Heart left ventricle (tissue), 16 donors: ENCODE results near the gene PIGV. TPM values are rescaled to one million over a fixed set of nuclear protein-coding genes. Genes with fewer than 3 reads are reported as not detected.
A peak's percentile ranks its signal among the peaks of the same experiment; 100 is the strongest.

ENCODE experiments used
- ATAC-seq, 4 donors: fragments of 200-7000 bp; cut with Tn5 transposase; one replicate each; pipeline ENCODE4 v1.9.1; 2020 to 2022; ENCODE audit warnings: moderate library complexity in 4 of 4, mild to moderate bottlenecking in 3 of 4, moderate number of reproducible peaks in 1 of 4
- DNase-seq, 5 donors: peaks; one replicate each; pipeline ENCODE4 v3.0.0-alpha.2; 2020
- H3K27ac ChIP-seq, 12 donors: fragments of 200-600 bp; sonication (generic) in 4 of 12; one replicate each; pipeline versions ENCODE4 v1.5.0 to v1.8.0; 2016 to 2022; ENCODE audit warnings: mild to moderate bottlenecking in 2 of 12
- H3K27me3 ChIP-seq, 9 donors: fragments of 200-600 bp; sonication (generic) in 2 of 9; one replicate each; pipeline versions ENCODE4 v1.5.1 to v1.8.0; 2016 to 2022; ENCODE audit warnings: mild to moderate bottlenecking in 3 of 9
- H3K36me3 ChIP-seq, 9 donors: fragments of 200-600 bp; sonication (generic) in 2 of 9; one replicate each; pipeline versions ENCODE4 v1.5.0 to v1.8.0; 2018 to 2022; ENCODE audit warnings: mild to moderate bottlenecking in 2 of 9
- H3K4me1 ChIP-seq, 12 donors: fragments of 200-600 bp; sonication (generic) in 4 of 12; one replicate each; pipeline versions ENCODE4 v1.5.0 to v1.8.0; 2016 to 2022; ENCODE audit warnings: mild to moderate bottlenecking in 3 of 12
- H3K4me3 ChIP-seq, 12 donors: fragments of 200-600 bp; sonication (generic) in 4 of 12; one replicate each; pipeline versions ENCODE4 v1.5.0 to v1.8.0; 2017 to 2022; ENCODE audit warnings: mild to moderate bottlenecking in 9 of 12, moderate library complexity in 4 of 12
- H3K9me3 ChIP-seq, 12 donors: fragments of 200-600 bp; sonication (generic) in 4 of 12; one replicate each; pipeline versions ENCODE4 v1.5.0 to v1.8.0; 2016 to 2022; ENCODE audit warnings: mild to moderate bottlenecking in 1 of 12
- CTCF ChIP-seq, 12 donors: fragments of 200-600 bp; sonication (generic) in 4 of 12; IDR thresholded peaks; one replicate each; pipeline versions ENCODE4 v1.5.0 to v1.8.0; 2018 to 2022; ENCODE audit warnings: antibody characterized with exemption in 12 of 12, mild to moderate bottlenecking in 5 of 12
- POLR2A ChIP-seq, 2 donors: fragments of 450-650 bp; IDR thresholded peaks; one replicate each; pipeline ENCODE4 v1.6.1; 2017; ENCODE audit warnings: antibody characterized with exemption in 2 of 2, mild to moderate bottlenecking in 2 of 2, moderate library complexity in 2 of 2
- WGBS, 4 donors: extraction: QIAGEN DNeasy Blood & Tissue Kit in 2 of 4; methylation state at CpG; one replicate each; pipeline versions ENCODE4 v1.1.5 to v1.1.7; 2013 to 2018; 5-methylcytosine and 5-hydroxymethylcytosine counted together
- intact Hi-C, 10 donors: fragments of 100-400 bp; cut with DNase I; formaldehyde crosslinking; loops; one replicate each; pipeline versions ENCODE4 v1.11.1 to v1.14.2; 2022
- polyA plus RNA-seq, 2 donors: library from polyadenylated mRNA; stranded (reverse); fragments of 200-250 nt; gene quantifications; one replicate each; pipeline ENCODE4 v1.2.3, GENCODE V29; 2013
- total RNA-seq, 9 donors: library from RNA; depleted of rRNA in 2 of 9; stranded (reverse); fragments of >200 nt in 2 of 9; fragmentation: NEBNext Ultra II Directional in 3 of 9; extraction: Animal tissue kit (Norgen Biotek cat#: 25700) in 3 of 9; gene quantifications; one replicate each; pipeline versions ENCODE4 v1.1.0 to v1.2.4, GENCODE V29; 2016 to 2023
- donor health status: ischemic (EF 13 %, LVEDD 7.1; RV severe dilation, severe dysfunction).
- donor health status: healthy with polysubstance abuse.
- donor health status: DM: no; HTN: yes; CAD: no.
- donor health status: DM: no; HTN: no; CAD: no.
- donor health status: ischemic (EF 25% LVEDD 6.9; RV normal size, moderate dysfunction).
- donor health status: ischemic (EF 25% LVEDD 5.7; RV mildly dilated, moderate dysfunction).
- donor health status: healthy.
- donor health status: DM: yes; HTN: yes; CAD: no.
- donor health status: ischemic (EF 35%, LVEDD 5.7; RV mildly dilated, moderate dysfunction).
- donor health status: nonischemic (EF 11% LVEDD 7.7; RV severe dilation, severe dysfunction).
- donor health status: DM: yes; HTN: yes; CAD: no.
- donor health status: PGD.
- donor health status: ischemic (EF 29% LVEDD 5.4; RV normal size, mild dysfunction).
- donor health status: nonischemic (EF 23%, LVEDD 6.1; RV moderate dilation, normal function).

The PIGV gene
- total and polyA plus RNA-seq, 11 donors, result 2.7 to 8.8 (median 5.3) TPM

GRCh38 chr1:26787381-26787705 is 407 bp upstream of the PIGV start:
- DNase-seq (no peak), ATAC-seq (peak in 3 of 4 donors; percentile 5 to 18 (median 8))
- peak overlapping the region; percentile 96 to 100 (median 99) for H3K27ac ChIP-seq
- intact Hi-C loops, result loop anchor here in 6 of 10 donors (1.0 to 5.0 kb wide), 7 partner anchors 35 to 286 kb away; partner anchors contain the start of gene ARID1A (in 1 of the 6)
- WGBS, 4 donors, result 0 to 6% (median 1%) methylated on average over 11 of the region's 11 CpGs
- peaks cover 0 to 13% (median 0%) of the 10 kb centered on the region in 9 donors for H3K36me3 ChIP-seq
- no peaks in the 10 kb centered on the region for H3K27me3 ChIP-seq
- no peaks in the 10 kb centered on the region for H3K9me3 ChIP-seq
- H3K4me3 ChIP-seq, result peak overlapping the region; percentile 61 to 89 (median 75)
- peaks cover 12 to 87% (median 77%) of the 10 kb centered on the region in 12 donors for H3K4me1 ChIP-seq
- TF ChIP-seq CTCF (IDR thresholded peaks at IDR 0.05) (no peak), POLR2A (IDR thresholded peaks at IDR 0.05) (no peak)

GRCh38 chr1:26788515-26788785 is 700 bp downstream of the PIGV start:
- Histone ChIP-seq H3K9me3 (no peaks in the 10 kb centered on the region), H3K36me3 (peaks cover 0 to 7% (median under 1%) of the 10 kb centered on the region in 9 donors), H3K4me3 (peak overlapping the region; percentile 61 to 89 (median 75)), H3K27me3 (no peaks in the 10 kb centered on the region), H3K27ac (peak overlapping the region; percentile 96 to 100 (median 99)), H3K4me1 (peaks cover 10 to 76% (median 67%) of the 10 kb centered on the region in 12 donors)
- ATAC-seq (no peak), DNase-seq (no peak)
- TF ChIP-seq POLR2A (IDR thresholded peaks at IDR 0.05) (no peak), CTCF (IDR thresholded peaks at IDR 0.05) (no peak)
- WGBS, 4 donors, result 1 to 7% (median 4%) methylated on average over 10 of the region's 10 CpGs
- intact Hi-C loops, result loop anchor here (1.0 to 5.0 kb wide), 10 partner anchors 36 to 186 kb away; partner anchors contain the start of gene ARID1A (in 1 of the 10)

- Histone ChIP-seq H3K36me3 (peaks cover 0 to 8% (median 2%) of the 10 kb centered on the region in 9 donors), H3K27ac (peak overlapping the region; percentile 96 to 100 (median 99)), H3K9me3 (no peaks in the 10 kb centered on the region), H3K27me3 (no peaks in the 10 kb centered on the region), H3K4me3 (peak overlapping the region; percentile 61 to 89 (median 75)), H3K4me1 (peaks cover 6 to 70% (median 62%) of the 10 kb centered on the region in 12 donors)
- 1 to 2% (median 1%) methylated on average over 19 of the region's 19 CpGs for WGBS, 4 donors
- intact Hi-C loops, result loop anchor here (1.0 to 5.0 kb wide), 12 partner anchors 37 to 187 kb away; partner anchors contain the start of gene ARID1A (in 1 of the 10)
- DNase-seq (peak; percentile 87 to 91 (median 90)), ATAC-seq (peak; percentile 36 to 73 (median 56))
- peak in 1 of 2 donors; percentile 36 for TF ChIP-seq POLR2A (IDR thresholded peaks at IDR 0.05)
- peak; percentile 95 to 99 (median 97) for TF ChIP-seq CTCF (IDR thresholded peaks at IDR 0.05)
These were observed 1.3 kb downstream of the PIGV start for GRCh38 chr1:26788836-26789611.

- H3K27me3 ChIP-seq, result no peaks in the 10 kb centered on the region
- peak overlapping the region in 1 of 12 donors; percentile 76 for H3K4me3 ChIP-seq
- TF ChIP-seq CTCF (IDR thresholded peaks at IDR 0.05) (no peak), POLR2A (IDR thresholded peaks at IDR 0.05) (no peak)
- no peak for ATAC-seq
- DNase-seq, result no peak
- H3K4me1 ChIP-seq, result peaks cover under 1 to 65% (median 56%) of the 10 kb centered on the region in 12 donors
- WGBS, 4 donors, result 63 to 76% (median 66%) methylated on average over 3 of the region's 3 CpGs
- intact Hi-C loops, result loop anchor here (1.0 to 5.0 kb wide), 10 partner anchors 37 to 187 kb away; partner anchors contain the start of gene ARID1A (in 1 of the 10)
- peak overlapping the region in 10 of 12 donors; percentile 77 to 100 (median 99) for H3K27ac ChIP-seq
- H3K36me3 ChIP-seq, result peaks cover 0 to 13% (median 7%) of the 10 kb centered on the region in 9 donors
- H3K9me3 ChIP-seq, result no peaks in the 10 kb centered on the region
These were observed 1.8 kb downstream of the PIGV start for GRCh38 chr1:26789612-26789865.
